GM18517 (cell line): ENCODE measurements around the gene ITPK1.

Source experiments
- ATAC-seq: cut with Tn5 transposase; IDR thresholded peaks from one replicate; pipeline ENCODE4 v1.9.1; 2021; ENCODE audit warnings: mild to moderate bottlenecking, moderate library complexity; ENCODE audit not compliant: unreplicated experiment

ITPK1 gene

DNA sequence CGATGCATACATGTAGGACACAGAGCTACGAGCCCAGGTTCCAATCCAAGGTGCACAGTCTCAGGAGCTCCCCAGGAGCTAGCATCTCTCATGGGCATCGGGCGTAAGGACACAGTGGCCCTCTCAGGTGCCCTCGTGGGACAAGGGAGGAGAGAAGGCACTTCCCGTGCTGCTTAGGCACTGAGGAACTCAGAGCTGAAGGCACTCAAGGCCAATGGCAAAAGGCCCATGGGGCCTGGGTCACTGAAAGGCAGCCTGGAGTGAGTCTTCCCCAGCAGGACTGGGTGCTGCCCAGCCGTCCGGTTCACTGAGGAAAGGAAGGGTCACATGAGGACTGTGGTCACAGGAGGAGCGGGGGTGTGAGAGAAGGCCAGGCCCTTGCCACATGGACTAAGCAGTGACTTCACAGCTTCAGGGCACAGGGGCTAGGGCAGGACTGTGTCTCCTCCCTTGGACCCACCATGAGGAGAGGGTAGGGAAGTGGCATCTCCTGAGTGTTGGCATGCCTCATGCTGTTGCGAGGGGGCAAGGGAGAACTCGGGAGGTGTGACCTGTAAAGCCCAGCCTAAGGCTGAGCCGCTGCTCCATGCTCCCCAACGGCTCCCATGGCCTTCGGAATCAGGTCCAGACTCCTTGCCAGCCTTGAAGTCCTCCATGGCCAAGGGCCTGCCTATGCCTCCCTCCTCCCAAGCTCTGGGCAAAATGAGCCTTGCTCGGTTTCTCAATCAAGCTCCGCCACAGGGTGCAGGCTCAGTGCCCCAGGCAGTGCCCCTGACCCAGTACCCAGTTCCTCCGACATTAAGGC, 141.0 kb downstream of the ITPK1 start:
- no peak for ATAC-seq

DNA sequence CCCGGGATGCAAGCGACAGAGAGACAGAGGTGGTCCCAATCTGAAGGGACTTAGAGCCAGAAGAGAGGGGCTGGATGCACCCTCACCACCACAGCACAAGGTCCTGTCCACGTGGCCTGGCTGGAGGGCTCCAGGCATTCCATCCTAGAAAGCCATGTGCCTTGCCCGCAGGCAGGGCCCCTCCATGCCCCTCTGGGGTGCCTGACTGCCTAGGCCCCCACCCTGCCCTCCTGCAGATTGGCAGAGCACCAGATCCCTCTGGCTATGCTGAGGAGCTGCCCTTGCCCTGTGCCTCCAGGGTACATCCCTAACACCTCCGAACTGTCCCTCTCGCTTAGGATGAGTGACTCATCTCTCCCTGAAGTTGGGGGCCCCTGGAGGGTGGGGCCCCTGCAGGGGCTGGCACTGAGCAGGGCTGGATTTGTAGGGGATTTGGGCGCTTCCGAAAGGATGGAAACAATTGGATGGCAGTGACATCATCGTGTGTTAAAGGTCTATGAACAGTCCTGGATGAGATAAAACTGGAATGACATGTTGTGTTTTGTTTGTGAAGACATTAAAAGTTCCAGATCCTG, 141.8 kb downstream of the ITPK1 start:
- no peak for ATAC-seq

DNA sequence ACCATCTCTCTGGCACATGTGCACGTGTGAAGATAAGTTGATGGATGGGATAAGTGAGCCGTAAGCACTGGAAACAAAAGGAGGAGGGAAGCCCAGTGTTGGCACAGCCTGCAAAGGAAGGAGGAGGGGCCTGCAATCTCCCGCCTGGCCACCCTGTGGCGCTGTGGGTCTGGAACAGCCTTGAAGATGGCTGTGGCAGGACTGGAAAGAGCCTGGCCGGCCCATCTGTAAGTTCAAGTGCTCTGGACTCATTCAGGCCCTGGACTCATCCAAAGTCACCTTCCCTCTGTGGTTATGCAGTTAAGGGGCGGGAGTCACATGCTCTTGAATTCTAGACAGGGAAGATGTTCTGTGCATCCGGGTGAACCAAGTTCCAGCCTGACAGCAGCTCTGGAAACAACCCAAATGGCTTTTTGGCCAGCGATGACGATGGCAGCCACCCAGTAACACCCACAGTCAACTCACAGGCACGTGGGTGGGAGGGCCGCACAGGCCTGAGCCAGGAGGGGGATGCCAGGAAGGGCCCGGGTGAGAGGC, 142.4 kb downstream of the ITPK1 start:
- ATAC-seq, result no peak

- no peak for ATAC-seq
Observed at GRCh38 chr14:92971601-92972180, 144.0 kb downstream of the ITPK1 start.

GRCh38 chr14:92970271-92970670, 145.5 kb downstream of the ITPK1 start:
- ATAC-seq, result no peak

DNA sequence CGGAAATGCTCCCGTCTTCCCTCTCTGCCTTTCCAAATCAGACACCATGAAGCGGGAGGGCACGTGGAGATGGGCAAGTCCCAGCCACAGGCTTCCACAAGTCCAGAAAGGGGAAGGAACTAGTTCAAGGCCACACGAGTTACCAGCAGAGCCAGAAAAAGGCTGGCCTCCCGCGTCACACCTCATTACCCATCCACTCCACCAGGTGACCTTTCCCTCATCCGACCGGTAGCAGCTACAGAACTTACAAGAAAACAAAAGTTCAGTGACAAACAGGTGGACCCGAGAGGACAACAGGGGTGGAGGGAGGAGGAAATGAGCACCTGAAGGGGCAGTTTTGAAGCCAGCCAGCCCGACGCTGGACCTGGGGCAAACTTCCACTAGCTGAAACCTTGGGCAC, 145.9 kb downstream of the ITPK1 start:
- no peak for ATAC-seq

DNA sequence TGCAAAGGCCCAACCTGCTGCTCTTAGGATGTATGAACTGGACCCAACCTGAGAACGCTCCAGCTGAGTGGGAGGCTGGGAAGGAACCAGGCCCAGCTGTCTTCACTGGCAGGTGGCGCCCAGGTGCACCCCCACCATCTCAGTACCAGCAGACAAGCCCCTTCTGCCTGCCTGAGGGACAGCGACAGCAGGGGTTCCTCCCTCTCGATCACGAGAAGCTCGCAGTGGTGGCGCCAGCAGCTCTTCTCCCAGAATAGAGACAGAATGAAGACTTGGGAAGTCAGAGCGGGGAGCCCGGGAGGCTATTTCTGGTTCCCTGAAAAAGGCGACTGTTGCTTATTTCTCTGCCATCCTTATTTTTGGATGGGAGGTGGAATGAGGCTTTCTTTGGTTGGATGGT, 146.3 kb downstream of the ITPK1 start:
- no peak for ATAC-seq

DNA sequence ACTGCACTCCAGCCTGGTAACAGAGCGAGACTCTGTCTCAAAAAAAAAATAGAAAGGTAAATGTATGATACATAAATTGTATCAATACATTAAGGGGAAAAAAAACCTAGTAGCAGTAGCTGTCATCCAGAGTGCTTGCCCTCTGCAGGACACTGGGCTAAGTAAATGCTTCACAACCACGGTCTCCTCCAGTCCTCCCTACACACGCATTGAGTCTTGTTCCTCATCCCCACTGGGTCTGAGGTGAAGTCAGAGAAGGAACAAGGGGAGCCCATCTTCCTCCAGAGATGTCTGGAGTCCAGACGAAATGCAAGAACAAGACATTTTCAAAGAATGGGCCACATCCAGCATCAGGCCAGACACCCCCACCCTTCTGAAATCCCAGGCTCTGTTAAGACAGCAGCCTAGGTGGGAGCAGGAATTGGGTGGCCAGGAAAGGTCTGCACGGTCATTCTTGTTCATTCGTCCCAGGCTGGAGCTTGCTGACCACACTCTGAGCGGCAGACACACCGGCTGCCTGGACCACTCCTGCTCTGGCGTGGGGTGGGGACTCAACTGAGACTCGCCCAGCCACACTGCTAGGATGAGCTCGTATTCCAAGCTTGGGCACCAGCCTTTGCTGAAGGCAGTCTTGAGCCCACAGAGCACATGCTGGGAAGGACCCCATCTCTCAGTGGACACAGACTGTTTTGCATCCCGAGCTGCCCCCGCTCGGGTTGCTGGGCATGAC, 147.3 kb downstream of the ITPK1 start:
- ATAC-seq, result no peak

- no peak for ATAC-seq
Observed at GRCh38 chr14:92967346-92967926, 148.3 kb downstream of the ITPK1 start.

GRCh38 chr14:92965281-92965680, 150.4 kb downstream of the ITPK1 start:
- no peak for ATAC-seq

DNA sequence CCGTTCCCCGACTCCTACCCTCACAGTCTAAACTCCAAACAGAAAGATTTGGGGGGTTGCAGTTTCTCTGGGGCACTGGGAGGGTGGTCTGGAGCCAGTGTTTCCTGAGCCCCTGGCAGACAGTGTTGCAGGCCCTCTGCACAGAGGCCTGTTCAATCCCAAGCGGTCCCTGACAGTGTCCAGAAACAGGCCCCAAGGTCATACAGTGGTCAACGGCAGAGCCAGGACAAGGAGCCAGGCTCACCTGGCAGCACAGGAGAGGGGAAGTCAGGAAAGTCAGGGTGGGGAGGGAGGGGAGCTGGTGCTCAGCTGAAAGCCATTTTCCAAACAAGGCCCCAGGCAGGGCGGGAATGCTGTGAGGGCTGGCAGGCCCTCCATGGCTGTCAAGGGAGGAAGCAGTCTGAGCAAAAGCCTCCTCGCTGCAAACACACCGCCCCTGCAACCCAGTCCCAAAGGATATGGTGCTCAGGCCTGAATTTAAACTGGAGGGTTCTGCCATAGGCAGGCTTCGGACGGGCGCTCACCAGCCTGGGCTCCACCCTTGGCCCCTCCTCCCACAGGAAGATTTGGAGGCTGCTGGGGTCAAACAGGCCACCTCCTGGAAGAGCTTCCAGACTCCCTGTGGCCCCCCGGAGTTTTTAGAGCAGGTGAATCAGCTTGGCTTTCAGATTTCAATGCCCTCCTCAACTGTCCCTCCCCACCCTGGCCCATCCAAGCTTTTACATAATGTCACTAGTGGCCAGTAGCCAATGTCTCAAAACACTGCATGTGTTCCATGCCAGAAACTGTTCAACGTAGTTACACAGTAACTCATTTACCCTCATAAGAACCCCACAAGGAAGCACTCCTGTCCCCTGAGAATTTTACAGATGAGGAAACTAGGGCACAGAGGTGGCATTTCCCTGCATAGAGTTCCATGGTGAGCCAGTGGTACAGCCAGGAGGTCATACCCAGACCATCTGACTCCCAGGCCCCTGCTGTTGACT, 151.3 kb downstream of the ITPK1 start:
- ATAC-seq, result no peak

- no peak for ATAC-seq
Observed at GRCh38 chr14:92963301-92964123, 152.2 kb downstream of the ITPK1 start.

DNA sequence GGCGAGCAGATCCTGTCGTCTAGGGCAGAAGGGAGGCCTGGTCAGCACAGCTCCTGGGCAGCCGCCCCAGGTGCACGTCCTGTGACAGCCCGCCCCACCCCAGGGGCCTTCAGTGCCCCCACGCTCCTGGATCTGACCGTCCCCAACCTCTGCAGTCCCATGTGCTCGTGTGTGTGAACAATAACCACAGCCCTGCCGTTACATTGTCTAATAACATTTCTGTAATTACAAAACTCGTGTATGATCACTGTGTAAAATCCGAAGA, 153.0 kb downstream of the ITPK1 start:
- ATAC-seq, result no peak

DNA sequence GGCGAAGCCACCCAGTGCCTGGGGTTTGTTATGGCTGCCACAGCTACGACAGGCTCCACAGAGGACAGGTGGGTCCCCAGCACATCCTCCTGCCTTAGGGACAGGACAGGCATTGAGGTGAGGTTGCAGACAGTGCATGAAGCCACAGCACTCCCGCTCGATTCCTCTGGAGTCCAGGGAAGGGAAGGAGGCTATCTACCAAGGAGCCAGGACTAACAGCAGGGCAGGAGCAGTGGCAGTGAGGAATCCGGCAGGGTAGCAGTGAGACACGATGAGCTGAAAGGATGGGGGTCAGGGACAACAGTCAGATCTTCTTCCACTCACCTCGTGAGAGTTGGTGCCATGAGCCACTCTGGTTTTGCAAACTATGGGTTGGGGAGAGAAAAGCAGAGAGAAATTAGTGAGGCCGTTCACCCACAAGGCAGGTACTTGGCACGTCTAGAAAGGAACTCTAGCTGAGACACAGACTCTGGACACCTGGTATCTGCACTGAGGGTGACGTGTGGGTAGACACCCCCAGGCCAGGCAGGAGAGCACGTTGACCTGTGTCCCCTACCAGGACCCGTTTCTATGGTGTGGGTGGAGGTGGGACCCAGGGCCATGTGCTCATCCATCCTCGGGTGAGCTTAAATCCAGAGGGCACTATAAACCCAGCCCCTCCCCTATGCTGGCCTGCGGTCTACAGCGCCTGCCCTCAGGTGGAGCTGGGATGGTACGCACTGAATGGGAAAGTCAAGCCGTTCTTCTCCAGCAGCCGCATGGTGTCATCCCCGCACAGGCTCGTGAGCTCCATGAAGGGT, 153.5 kb downstream of the ITPK1 start:
- ATAC-seq, result no peak

GRCh38 chr14:92961567-92961855, 154.2 kb downstream of the ITPK1 start:
- no peak for ATAC-seq

GRCh38 chr14:92960706-92961566, 154.8 kb downstream of the ITPK1 start:
- no peak for ATAC-seq

- ATAC-seq, result no peak
Observed at GRCh38 chr14:92959761-92960680, 155.7 kb downstream of the ITPK1 start.
